Activated CD8-positive, alpha-beta T cell treated with anti-CD3 and anti-CD28 coated beads, Interleukin-2, amount 10 ng/mL, durations not matched to agents 7 days and 5 days (primary cell): ENCODE results near the gene RCCD1. TPM values are rescaled to one million over a fixed set of nuclear protein-coding genes. Genes with fewer than 3 reads are reported as not detected.

Experiments used
- ATAC-seq: fragments of 150-1000 bp; cut with Tn5 transposase; one replicate; pipeline ENCODE4 v1.10.0; 2021; ENCODE audit warnings: moderate library complexity
- CTCF ChIA-PET: fragments of 350-600 bp; sonication (Branson Sonifier 250); formaldehyde crosslinking; loops from one replicate; lab custom pipeline; 2021; ENCODE audit warnings: antibody characterized with exemption; lab: Charles Lee
- POLR2A ChIA-PET: fragments of 350-600 bp; sonication (Branson Sonifier 250); formaldehyde crosslinking; loops from one replicate; lab custom pipeline; 2021; ENCODE audit warnings: antibody characterized with exemption; lab: Charles Lee
- DNase-seq: peaks from one replicate; pipeline ENCODE4 v3.0.0-alpha.2; 2020
- H3K27ac Mint-ChIP-seq: one replicate; pipeline ENCODE4 v1.8.0; 2021; ENCODE audit warnings: mild to moderate bottlenecking, mixed read lengths
- H3K27me3 Mint-ChIP-seq: one replicate; pipeline ENCODE4 v1.8.0; 2021; ENCODE audit warnings: low read depth, mixed read lengths
- H3K36me3 Mint-ChIP-seq: one replicate; pipeline ENCODE4 v1.8.0; 2021; ENCODE audit warnings: low read depth, mixed read lengths
- H3K4me1 Mint-ChIP-seq: one replicate; pipeline ENCODE4 v1.8.0; 2021; ENCODE audit warnings: low read depth, mixed read lengths
- H3K4me3 Mint-ChIP-seq: one replicate; pipeline ENCODE4 v1.8.0; 2021; ENCODE audit warnings: mild to moderate bottlenecking, mixed read lengths
- H3K9me3 Mint-ChIP-seq: one replicate; pipeline ENCODE4 v1.8.0; 2022; ENCODE audit warnings: mixed read lengths; ENCODE audit not compliant: insufficient read depth
- total RNA-seq, 2 experiments: library from RNA; stranded (reverse); gene quantifications; one replicate each; pipeline ENCODE4 v1.2.3, GENCODE V29; 2021

Gene RCCD1
- total RNA-seq, 2 experiments from 2014 or later = 30.1 to 31.9 TPM

DNA sequence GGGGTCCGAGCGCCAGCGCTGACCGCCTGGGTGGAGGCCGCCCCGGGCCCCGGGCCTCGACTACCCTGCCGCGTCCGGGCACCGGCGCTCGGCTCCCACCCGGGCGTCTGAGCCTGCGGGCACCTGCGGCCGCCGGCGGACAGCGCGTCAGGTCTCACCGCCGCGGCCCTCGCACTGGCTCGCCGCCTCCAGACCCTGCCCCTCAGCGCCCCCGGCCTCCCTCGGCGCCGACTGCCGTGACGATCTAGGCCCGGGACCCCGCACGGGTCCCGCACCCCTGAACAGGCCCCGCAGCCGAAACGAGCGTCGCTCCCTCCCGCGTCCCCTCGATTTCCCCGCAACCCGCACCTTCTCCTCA, 39.4 kb downstream of the RCCD1 start:
- no peaks in the 10 kb centered on the region for H3K27me3 Mint-ChIP-seq
- peaks cover 47% of the 10 kb centered on the region for H3K36me3 Mint-ChIP-seq
- DNase-seq (no peak), ATAC-seq (peak; percentile 34)
- ChIA-PET CTCF (interaction anchor here (1.5 to 2.2 kb wide), 2 partner anchors 38 to 63 kb away, joined by 7 to 12 read pairs; partner anchors contain the start of gene RCCD1), POLR2A (interaction anchor here (1.0 to 1.2 kb wide), 5 partner anchors 10 to 40 kb away, joined by 4 to 6 read pairs (median 4); partner anchors contain the start of gene RCCD1)
- H3K4me1 Mint-ChIP-seq = peaks cover 41% of the 10 kb centered on the region
- H3K4me3 Mint-ChIP-seq = peak overlapping the region; percentile 100
- no peaks in the 10 kb centered on the region for H3K9me3 Mint-ChIP-seq
- H3K27ac Mint-ChIP-seq = peak overlapping the region; percentile 100

DNA sequence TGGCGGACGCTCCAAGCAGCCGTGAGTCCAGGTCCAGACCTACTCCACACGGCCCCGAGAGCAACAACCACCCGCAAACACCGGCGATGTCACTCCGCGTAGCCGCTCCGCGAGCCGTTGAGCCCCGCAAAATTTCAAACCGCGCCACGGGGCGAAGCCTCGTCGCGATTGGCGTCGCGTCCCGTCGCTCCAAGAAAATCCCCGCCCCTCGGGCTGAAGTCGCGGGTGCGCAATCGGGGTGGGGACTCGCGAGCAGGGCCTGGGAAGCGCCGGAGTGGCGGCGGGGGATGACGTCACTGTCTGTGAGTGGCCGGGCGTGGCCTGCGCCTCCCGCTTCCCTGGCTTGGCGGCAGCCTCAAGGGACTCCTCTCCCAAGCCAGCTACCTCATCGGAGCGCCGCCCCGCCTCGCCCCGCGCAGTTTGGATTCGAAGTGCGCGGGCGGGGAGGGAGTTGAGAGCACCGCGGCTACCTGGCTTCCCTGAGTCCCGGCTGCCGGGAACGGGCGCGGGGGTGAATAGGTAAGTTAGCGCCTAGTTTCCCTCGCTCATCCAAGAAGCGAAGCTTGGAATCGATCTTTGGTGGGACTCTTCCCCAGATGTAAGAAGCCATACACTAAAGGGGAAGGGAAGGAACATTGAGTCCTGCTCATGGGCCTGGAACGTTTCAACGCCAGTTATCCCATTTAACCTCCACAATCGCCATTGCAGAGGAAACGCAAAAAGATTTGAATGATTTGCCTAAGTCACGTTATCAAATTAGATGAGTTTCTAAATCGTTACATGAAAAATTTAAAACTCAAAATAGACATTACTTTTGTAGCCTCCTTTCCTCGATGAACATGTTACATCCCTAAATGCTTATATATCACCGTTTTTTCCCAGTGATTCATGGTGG, 40.0 kb downstream of the RCCD1 start, which contains the start of gene PRC1:
Gene PRC1 (minus strand): TSS at position 119 of the 895 bp plus-strand sequence. CDS start 118 bp downstream, at position 1.
- H3K27ac Mint-ChIP-seq = peak within 1 kb of the TSS; percentile 100
- no peaks in the 10 kb centered on the region for H3K27me3 Mint-ChIP-seq
- POLR2A ChIA-PET = interaction anchor here (0.6 to 1.2 kb wide), 6 partner anchors 11 to 149 kb away, joined by 4 to 6 read pairs (median 4); partner anchors contain the start of gene RCCD1
- CTCF ChIA-PET = interaction anchor here (1.5 to 2.2 kb wide), 2 partner anchors 60 to 63 kb away, joined by 3 to 7 read pairs; partner anchors contain the start of gene UNC45A
- peak within 1 kb of the TSS; percentile 100 for H3K4me3 Mint-ChIP-seq
- peak; percentile 98 for ATAC-seq
- no peaks in the 10 kb centered on the region for H3K9me3 Mint-ChIP-seq
- peaks cover 51% of the 10 kb centered on the region for H3K36me3 Mint-ChIP-seq
- H3K4me1 Mint-ChIP-seq = peaks cover 38% of the 10 kb centered on the region
- DNase-seq = peak; percentile 99

DNA sequence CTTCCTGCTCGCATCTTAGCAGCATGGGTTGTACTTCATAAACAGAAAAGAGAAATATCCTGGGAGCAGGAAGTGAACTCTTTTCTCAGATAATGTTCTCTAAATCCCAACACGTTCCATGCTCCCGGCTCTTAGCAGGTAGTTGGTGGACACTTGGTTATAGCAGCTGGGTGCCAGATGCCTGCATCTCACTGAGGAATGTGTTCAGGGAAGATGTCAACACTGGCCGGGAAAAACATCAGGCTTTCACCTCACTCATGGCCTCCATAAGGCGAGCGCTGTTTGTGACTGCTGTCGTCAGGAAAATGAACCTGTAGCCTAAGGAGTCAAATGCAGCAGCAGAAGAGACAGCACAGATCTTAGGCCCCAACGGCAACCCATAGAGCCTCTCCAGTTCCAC, 44.1 kb downstream of the RCCD1 start:
- Mint-ChIP-seq H3K36me3 (peaks cover 51% of the 10 kb centered on the region), H3K4me3 (no peak overlapping the region), H3K27ac (no peak overlapping the region), H3K4me1 (peaks cover 15% of the 10 kb centered on the region), H3K27me3 (no peaks in the 10 kb centered on the region), H3K9me3 (no peaks in the 10 kb centered on the region)
- DNase-seq (no peak), ATAC-seq (no peak)
- ChIA-PET CTCF (no interaction called here), POLR2A (no interaction called here)

DNA sequence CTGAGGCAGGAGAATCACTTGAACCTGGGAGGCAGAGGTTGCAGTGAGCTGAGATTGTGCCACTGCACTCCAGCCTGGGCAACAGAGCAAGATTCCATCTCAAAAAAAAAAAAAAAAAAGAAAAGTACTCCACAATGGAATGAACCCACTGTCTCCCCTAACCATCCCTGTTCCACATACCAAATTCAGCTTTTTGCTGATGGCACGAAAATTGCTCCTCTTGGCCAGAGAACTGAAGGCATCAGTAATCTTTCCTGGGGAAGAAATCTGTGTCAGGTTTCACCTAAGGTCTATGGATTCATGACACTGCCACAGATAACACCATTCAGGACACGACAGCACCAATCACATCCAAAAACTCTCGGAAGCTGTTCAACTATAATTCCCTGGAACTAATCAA, 46.5 kb downstream of the RCCD1 start:
- H3K27me3 Mint-ChIP-seq = no peaks in the 10 kb centered on the region
- H3K4me1 Mint-ChIP-seq = peaks cover 6% of the 10 kb centered on the region
- ChIA-PET CTCF (interaction anchor here (2.5 kb wide), 1 partner anchor 32 kb away, joined by 6 read pairs; no protein-coding TSS in a partner anchor), POLR2A (no interaction called here)
- ATAC-seq (no peak), DNase-seq (no peak)
- no peak overlapping the region for H3K27ac Mint-ChIP-seq
- H3K36me3 Mint-ChIP-seq = peaks cover 61% of the 10 kb centered on the region
- no peaks in the 10 kb centered on the region for H3K9me3 Mint-ChIP-seq
- no peak overlapping the region for H3K4me3 Mint-ChIP-seq

- peaks cover 55% of the 10 kb centered on the region for H3K36me3 Mint-ChIP-seq
These were observed 52.6 kb downstream of the RCCD1 start for GRCh38 chr15:91007266-91007665.

More at GRCh38 chr15:91007266-91007665, 52.6 kb downstream of the RCCD1 start:
- peak overlapping the region; percentile 35 for H3K27ac Mint-ChIP-seq
- H3K4me1 Mint-ChIP-seq = no peaks in the 10 kb centered on the region
- CTCF ChIA-PET = no interaction called here
- no peaks in the 10 kb centered on the region for H3K27me3 Mint-ChIP-seq
- H3K4me3 Mint-ChIP-seq = no peak overlapping the region
- ATAC-seq (no peak), DNase-seq (no peak)
- H3K9me3 Mint-ChIP-seq = no peaks in the 10 kb centered on the region
- POLR2A ChIA-PET = no interaction called here

Other genes with a start within 250 kb of the RCCD1 start
- gene BLM, start 237.5 kb upstream of the RCCD1 start, total RNA-seq = 10 to 100 TPM; 52.3 to 57.4 TPM
- gene FURIN, start 86.3 kb upstream of the RCCD1 start, total RNA-seq = 10 to 100 TPM; 86.0 to 86.5 TPM
- 10 to 100 TPM; 10.5 to 11.1 TPM for gene FES, start 70.4 kb upstream of the RCCD1 start, total RNA-seq
- 10 to 100 TPM; 82.7 to 97.7 TPM for gene MAN2A2, start 51.6 kb upstream of the RCCD1 start, total RNA-seq
- gene HDDC3, start 22.3 kb upstream of the RCCD1 start, total RNA-seq = 10 to 100 TPM; 23.8 to 26.9 TPM
- 10 to 100 TPM; 74.6 to 81.4 TPM for gene UNC45A, start 19.6 kb upstream of the RCCD1 start, total RNA-seq
- gene PRC1, start 39.7 kb downstream of the RCCD1 start, total RNA-seq = 100 to 1,000 TPM; 180 to 189 TPM
- 10 to 100 TPM; 16.6 to 21.2 TPM for gene VPS33B, start 67.7 kb downstream of the RCCD1 start, total RNA-seq
- gene SV2B, start 145.4 kb downstream of the RCCD1 start, total RNA-seq = not detected